ENCODE measurements around the gene AUTS2. TPM values are rescaled to one million over a fixed set of nuclear protein-coding genes. Genes with fewer than 3 reads are reported as not detected.
A peak's percentile ranks its signal among the peaks of the same experiment; 100 is the strongest.

Gene AUTS2
- total RNA-seq: 10.3 TPM
- long read RNA-seq, partial matches to known transcripts: 1 of 14 reads
- long read RNA-seq, other reads (novel, unspliced or antisense): 13 of 14 reads

DNA sequence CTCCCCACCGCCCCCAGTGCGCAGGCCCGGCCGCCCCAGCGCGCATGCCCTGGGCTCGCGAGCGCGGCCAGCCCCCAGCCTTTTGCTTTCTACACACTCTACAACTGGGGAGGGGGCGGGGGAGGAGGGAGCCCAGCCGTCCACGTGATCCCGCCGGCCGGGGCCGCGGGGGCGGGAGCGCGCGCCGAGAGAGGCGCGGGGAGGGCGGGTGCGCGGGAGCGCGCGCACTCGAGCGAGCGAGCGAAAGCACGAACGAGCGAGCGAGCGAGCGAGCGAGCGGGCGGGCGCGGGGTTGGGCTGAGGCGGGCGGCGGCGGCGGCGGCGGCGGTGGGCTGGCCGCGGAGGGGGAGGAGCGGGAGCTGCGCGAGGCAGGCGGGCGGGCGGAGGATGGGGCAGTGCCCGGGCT is at the start of gene AUTS2:
TSS of gene AUTS2 (plus strand) at position 395 of the 406 bp plus-strand sequence. CDS start 1,179 bp downstream, outside the sequence.
- intact Hi-C loops (cut with DNase I): no loop called here
- DNase-seq (ENCODE audit: low spot score): peak; percentile 91

DNA sequence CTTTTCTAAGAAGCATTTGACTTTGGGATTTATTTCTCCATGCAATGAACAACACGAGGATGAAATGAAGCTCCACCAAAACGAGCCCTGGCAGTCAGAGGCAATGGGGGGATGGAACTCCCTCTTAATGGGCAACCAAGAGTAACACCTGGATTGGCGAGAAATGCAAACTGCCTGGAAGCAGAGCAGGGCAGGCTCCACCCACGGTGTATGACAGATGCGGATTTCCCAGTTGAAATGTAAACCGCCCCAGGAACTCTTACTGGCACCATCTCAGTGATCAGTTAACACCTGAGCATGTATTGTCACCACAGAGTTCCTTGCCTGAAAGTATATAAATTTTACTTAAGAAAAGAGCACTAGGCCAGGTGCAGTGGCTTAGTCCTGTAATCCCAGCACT is 47.3 kb upstream of the AUTS2 start:
- no peak for DNase-seq (ENCODE audit: low spot score)
- intact Hi-C loops (cut with DNase I): no loop called here

- no peak for DNase-seq (ENCODE audit: low spot score)
- intact Hi-C loops (cut with DNase I): no loop called here
These were observed 45.1 kb upstream of the AUTS2 start for GRCh38 chr7:69553190-69553589.

DNA sequence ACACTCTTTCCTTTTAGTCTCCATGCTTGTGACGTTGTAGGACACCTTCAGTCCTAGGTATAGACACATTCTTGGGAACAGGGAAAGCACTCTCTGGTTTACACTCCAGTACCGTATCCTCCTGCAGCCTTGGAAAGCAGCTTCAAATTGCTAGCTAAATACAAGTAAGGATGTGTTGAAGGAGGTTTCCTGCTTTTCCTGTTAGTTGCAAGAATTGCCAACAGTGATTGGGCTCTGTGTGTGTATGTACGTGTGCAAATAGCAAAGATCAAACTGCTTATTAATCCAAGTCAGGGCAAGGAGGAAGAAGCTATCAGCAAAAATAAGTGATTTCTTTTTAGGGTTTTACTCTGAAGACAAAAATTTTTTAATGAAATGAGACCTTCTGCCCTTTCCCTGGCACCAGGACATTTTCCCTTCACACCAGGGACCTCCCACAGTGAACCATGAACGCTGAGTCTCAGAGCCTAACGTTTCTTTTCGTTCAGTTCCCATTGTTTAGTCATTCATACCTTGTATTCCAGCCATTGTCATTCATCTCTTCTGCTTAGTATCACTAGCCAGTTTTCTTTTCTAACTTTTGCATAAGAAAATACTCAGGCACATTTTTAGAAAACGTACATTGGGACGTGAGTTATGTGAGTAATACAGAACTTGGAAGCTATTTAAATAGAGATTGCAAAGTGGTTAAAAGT is 36.9 kb upstream of the AUTS2 start:
- intact Hi-C loops (cut with DNase I): no loop called here
- DNase-seq (ENCODE audit: low spot score): no peak

DNA sequence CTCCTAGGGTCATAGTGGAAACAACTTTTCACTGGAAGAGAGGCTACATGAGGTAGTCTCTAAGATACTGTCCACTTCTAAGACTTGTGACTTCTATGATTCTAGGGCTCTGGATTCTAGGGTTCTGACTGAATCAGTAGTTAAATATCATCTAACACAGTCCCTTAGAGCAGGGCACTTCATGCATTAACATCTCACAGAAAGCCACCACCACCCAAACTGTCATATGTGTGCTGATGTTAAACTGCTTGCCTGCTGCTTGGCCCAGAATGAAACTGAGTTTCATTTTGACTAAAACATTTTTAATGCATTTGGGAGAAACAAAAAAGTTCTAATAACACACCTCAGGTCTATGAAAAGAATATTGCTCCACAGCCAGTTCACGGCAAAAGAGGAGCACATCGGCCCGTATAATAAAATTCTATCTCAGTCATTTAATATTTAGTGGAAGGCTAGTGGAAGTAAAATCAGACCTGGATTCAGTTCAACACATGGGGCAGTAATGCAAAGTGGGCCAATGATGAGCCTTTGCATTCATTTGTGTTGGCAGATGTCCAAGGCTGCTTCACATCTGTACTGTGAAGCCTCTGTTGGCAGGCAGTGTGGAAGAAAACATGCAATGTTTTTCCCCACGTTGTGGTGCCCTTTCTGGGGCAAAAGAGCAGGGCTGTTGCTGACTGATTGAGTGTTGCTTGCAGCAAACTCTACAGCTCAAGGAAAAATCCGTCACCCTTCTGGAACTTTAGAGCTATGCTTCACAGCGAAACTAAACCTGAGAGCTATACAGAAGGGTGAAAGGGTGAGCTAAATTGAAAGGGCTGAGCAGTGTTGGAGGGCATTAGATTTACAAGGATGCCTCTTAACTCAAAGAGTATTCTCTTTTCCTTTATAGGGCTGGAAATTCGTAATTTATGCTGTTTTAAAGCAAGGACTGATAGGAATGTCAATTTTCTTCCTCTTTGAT is 33.5 kb upstream of the AUTS2 start:
- intact Hi-C loops (cut with DNase I): no loop called here
- no peak for DNase-seq (ENCODE audit: low spot score)

DNA sequence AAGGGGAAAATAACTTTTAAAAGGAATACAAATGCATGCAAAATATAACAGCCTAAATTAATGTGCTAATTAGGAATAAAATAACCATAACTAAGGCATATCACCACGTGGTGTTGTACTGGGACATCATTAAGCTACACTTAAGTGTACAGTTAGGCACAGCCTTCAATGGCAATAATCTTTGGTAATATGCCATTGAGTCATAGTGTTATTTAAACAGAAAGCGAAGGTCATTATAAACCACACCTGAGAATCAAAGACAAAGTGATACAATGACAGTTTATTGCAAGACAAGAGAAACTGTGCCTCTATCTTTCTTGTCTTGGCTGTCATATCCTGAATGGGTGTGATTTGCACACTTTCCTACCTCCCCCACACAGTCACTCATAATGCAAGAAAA is 30.5 kb upstream of the AUTS2 start:
- no peak for DNase-seq (ENCODE audit: low spot score)
- intact Hi-C loops (cut with DNase I): no loop called here

- no peak for DNase-seq (ENCODE audit: low spot score)
- intact Hi-C loops (cut with DNase I): no loop called here
These were observed 30.0 kb upstream of the AUTS2 start for GRCh38 chr7:69568266-69568665.

DNA sequence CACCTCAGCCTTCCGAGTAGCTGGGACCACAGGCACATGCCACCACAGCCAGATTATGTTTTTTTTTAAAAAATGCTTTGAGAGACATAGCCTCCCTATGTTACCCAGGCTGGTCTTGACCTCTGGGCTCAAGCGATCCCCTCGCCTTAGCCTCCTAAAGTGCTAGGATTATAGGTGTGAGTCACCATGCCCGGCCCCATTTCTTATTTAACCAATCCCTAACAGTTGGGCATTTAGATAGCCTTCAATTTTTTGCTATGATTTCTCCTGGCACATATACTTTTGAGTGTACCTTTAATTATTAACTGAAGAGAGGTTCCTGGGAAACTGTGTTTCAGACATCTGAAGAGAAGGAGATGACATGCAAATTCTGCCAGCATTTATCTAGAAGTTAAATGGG is 22.6 kb upstream of the AUTS2 start:
- intact Hi-C loops (cut with DNase I): no loop called here

GRCh38 chr7:69577221-69577620 is 21.1 kb upstream of the AUTS2 start:
- intact Hi-C loops (cut with DNase I): no loop called here
- no peak for DNase-seq (ENCODE audit: low spot score)

More for the DNA sequence above, 22.6 kb upstream of the AUTS2 start:
- no peak for DNase-seq (ENCODE audit: low spot score)

GRCh38 chr7:69585169-69585568 is 13.1 kb upstream of the AUTS2 start:
- intact Hi-C loops (cut with DNase I): no loop called here
- DNase-seq (ENCODE audit: low spot score): no peak

- no peak for DNase-seq (ENCODE audit: low spot score)
These were observed 12.0 kb upstream of the AUTS2 start for GRCh38 chr7:69586321-69586720.

DNA sequence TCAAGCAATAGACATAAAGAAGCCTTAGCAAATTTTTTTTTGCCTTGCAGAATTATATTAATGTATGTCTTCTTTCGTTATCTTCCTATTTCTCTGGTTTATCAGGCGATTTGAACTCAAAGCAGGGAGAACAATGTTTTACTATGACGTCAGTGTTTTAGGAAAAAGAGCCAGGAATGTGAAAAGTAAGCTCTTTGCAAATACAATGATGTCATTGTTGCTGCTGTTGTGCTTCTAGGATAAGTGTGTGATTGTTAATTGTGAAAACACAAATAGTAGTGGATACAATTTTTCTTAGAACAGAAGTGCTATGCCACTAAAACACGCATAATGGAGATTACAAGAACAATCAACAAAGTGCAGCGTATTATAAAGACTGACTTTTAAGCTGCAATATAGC is 9.5 kb upstream of the AUTS2 start:
- DNase-seq (ENCODE audit: low spot score): no peak
- intact Hi-C loops (cut with DNase I): no loop called here

More at GRCh38 chr7:69586321-69586720, 12.0 kb upstream of the AUTS2 start:
- intact Hi-C loops (cut with DNase I): no loop called here

DNA sequence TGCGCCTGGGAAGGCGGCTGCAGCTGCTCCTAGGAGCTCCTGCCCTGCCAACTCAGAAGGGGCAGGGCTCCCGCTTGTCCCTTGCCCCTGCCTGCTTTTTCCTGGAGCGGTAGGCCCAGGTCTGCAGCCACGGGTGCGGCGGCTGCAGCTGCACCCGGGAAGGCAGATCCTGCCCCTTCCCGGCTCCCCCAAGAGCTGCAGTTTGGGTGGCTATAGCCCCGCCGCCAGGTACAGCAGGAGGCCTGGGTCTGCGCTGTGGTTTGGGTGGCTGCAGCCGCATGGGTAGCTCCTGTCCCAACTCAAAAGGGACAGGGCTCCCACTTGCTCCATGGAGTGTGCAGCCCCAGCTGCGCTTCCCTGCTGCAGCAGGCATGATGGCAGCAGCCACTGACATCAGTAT is 6.5 kb upstream of the AUTS2 start:
- DNase-seq (ENCODE audit: low spot score): no peak
- intact Hi-C loops (cut with DNase I): no loop called here

GRCh38 chr7:69593511-69593910 is 4.8 kb upstream of the AUTS2 start:
- DNase-seq (ENCODE audit: low spot score): no peak
- intact Hi-C loops (cut with DNase I): no loop called here

- DNase-seq (ENCODE audit: low spot score): no peak
- intact Hi-C loops (cut with DNase I): no loop called here
These were observed 2.9 kb upstream of the AUTS2 start for GRCh38 chr7:69595415-69595814.

- intact Hi-C loops (cut with DNase I): no loop called here
- DNase-seq (ENCODE audit: low spot score): no peak
These were observed 2.2 kb upstream of the AUTS2 start for GRCh38 chr7:69596056-69596455.

- intact Hi-C loops (cut with DNase I): no loop called here
- DNase-seq (ENCODE audit: low spot score): no peak
These were observed 1.5 kb upstream of the AUTS2 start for GRCh38 chr7:69596723-69597277.

GRCh38 chr7:69597278-69598076 is 798 bp upstream of the AUTS2 start:
- DNase-seq (ENCODE audit: low spot score): no peak
- intact Hi-C loops (cut with DNase I): no loop called here

GRCh38 chr7:69598487-69599285 is 411 bp downstream of the AUTS2 start:
- intact Hi-C loops (cut with DNase I): no loop called here
- DNase-seq (ENCODE audit: low spot score): no peak

All from cardiac septum (tissue), 1 donor.